ENCODE measurements around the gene MBD3L2B.
"Not testable (repeated sequence)": the region's sequence is repeated elsewhere in the genome, so short reads cannot be mapped to it uniquely, and the experiment has no call there.

DNA sequence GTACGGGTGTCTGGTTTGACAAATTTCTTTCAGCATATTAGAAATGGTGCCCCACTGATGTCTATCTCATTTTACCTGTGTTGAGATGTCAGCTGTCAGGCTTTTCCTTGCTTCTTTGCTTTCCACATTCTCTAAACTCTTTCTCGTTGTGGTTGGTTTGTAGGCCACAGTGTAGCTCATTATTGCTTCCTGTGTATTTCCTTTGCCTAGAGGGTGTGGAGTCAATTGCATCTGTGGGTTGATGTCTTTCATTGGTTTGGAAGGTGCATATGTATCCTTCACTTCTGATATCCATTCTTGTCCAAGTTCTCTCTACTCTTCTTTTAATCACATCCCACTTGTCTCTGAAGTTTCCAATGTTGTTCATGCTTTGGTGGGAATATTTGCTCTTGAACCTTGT is 20.3 kb upstream of the MBD3L2B start:
- not testable (repeated sequence) for TF ChIP-seq EZH2 (IDR thresholded peaks at IDR 0.05; ENCODE audit: low read length)
- TF ChIP-seq, protein P1, sequence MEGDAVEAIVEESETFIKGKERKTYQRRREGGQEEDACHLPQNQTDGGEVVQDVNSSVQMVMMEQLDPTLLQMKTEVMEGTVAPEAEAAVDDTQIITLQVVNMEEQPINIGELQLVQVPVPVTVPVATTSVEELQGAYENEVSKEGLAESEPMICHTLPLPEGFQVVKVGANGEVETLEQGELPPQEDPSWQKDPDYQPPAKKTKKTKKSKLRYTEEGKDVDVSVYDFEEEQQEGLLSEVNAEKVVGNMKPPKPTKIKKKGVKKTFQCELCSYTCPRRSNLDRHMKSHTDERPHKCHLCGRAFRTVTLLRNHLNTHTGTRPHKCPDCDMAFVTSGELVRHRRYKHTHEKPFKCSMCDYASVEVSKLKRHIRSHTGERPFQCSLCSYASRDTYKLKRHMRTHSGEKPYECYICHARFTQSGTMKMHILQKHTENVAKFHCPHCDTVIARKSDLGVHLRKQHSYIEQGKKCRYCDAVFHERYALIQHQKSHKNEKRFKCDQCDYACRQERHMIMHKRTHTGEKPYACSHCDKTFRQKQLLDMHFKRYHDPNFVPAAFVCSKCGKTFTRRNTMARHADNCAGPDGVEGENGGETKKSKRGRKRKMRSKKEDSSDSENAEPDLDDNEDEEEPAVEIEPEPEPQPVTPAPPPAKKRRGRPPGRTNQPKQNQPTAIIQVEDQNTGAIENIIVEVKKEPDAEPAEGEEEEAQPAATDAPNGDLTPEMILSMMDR (optimal IDR thresholded peaks at IDR 0.05 in 1 of 3, IDR thresholded peaks at IDR 0.05 in 1 of 3, conservative IDR thresholded peaks at IDR 0.05 in 1 of 3; ENCODE audit: extremely low read depth in 1 of 3, insufficient read depth in 2 of 3, low read length in 3 of 3): not testable (repeated sequence)

Data from keratinocyte (primary cell).